IPS DF 6.9 (cell line): ENCODE measurements around the gene SMC4.
"Not testable (repeated sequence)": the region's sequence is repeated elsewhere in the genome, so short reads cannot be mapped to it uniquely, and the experiment has no call there.

Experiments used
- DNase-seq: peaks from one replicate; pipeline ENCODE4 v3.0.0-alpha.2; 2013; ENCODE audit warnings: low read depth, low spot score
- H3K27ac ChIP-seq: one replicate; pipeline ENCODE4 v1.5.1; 2013; ENCODE audit warnings: low read length, control low read depth
- H3K27me3 ChIP-seq: 2 replicates; pipeline ENCODE4 v1.6.1; 2013; ENCODE audit warnings: mild to moderate bottlenecking, low read length; ENCODE audit not compliant: control insufficient read depth, insufficient read depth
- H3K36me3 ChIP-seq: 2 replicates; pipeline ENCODE4 v1.6.1; 2013; ENCODE audit warnings: low read length; ENCODE audit not compliant: control insufficient read depth, insufficient read depth
- H3K4me1 ChIP-seq: 2 replicates; pipeline ENCODE4 v1.6.1; 2013; ENCODE audit warnings: low read length; ENCODE audit not compliant: control insufficient read depth, insufficient read depth
- H3K4me3 ChIP-seq: 2 replicates; pipeline ENCODE4 v1.5.1; 2013; ENCODE audit warnings: mild to moderate bottlenecking, low read length
- H3K9me3 ChIP-seq: 2 replicates; pipeline ENCODE4 v1.6.1; 2013; ENCODE audit warnings: low read length, inconsistent platforms; ENCODE audit not compliant: control insufficient read depth, insufficient read depth
- WGBS: extraction: QIAGEN DNeasy Blood & Tissue Kit; methylation state at CpG from one replicate; pipeline ENCODE4 v1.1.7; 2013; ENCODE audit warnings: mixed read lengths, missing lambda C conversion rate; ENCODE audit not compliant: insufficient read length, insufficient coverage; 5-methylcytosine and 5-hydroxymethylcytosine counted together

The SMC4 gene

GRCh38 chr3:160399125-160400029, at the start of gene SMC4, which contains the start of gene IFT80:
SMC4 (plus strand) TSS chr3:160399650; CDS start chr3:160400827, 1,177 bp downstream.
IFT80 (minus strand) TSS chr3:160399225; CDS start chr3:160384600, 14,625 bp downstream.
- H3K4me1 ChIP-seq: no peaks in the 10 kb centered on the region
- H3K27ac ChIP-seq: no peak within 1 kb of the TSS
- no peaks in the 10 kb centered on the region for H3K36me3 ChIP-seq
- no peaks in the 10 kb centered on the region for H3K9me3 ChIP-seq
- DNase-seq: peak; percentile 85
- peak within 1 kb of the TSS; percentile 79 for H3K4me3 ChIP-seq
- WGBS: no CpG with 5 or more reads among the region's 63 CpGs
- no peaks in the 10 kb centered on the region for H3K27me3 ChIP-seq

GRCh38 chr3:160355826-160356225, 43.6 kb upstream of the SMC4 start:
- Histone ChIP-seq H3K9me3 (no peaks in the 10 kb centered on the region), H3K27me3 (no peaks in the 10 kb centered on the region), H3K4me3 (no peak overlapping the region), H3K4me1 (no peaks in the 10 kb centered on the region), H3K36me3 (no peaks in the 10 kb centered on the region), H3K27ac (no peak overlapping the region)
- WGBS: no CpG with 5 or more reads among the region's 4 CpGs
- DNase-seq: no peak

- not testable (repeated sequence) for H3K36me3 ChIP-seq, H3K4me1 ChIP-seq, H3K9me3 ChIP-seq, H3K4me3 ChIP-seq, H3K27me3 ChIP-seq, DNase-seq, H3K27ac ChIP-seq
- no CpG with 5 or more reads among the region's 2 CpGs for WGBS
These were observed 36.6 kb upstream of the SMC4 start for GRCh38 chr3:160362896-160363295.

- DNase-seq: no peak
- H3K27ac ChIP-seq: no peak overlapping the region
- no peaks in the 10 kb centered on the region for H3K27me3 ChIP-seq
- H3K9me3 ChIP-seq: no peaks in the 10 kb centered on the region
- no peaks in the 10 kb centered on the region for H3K4me1 ChIP-seq
- no peak overlapping the region for H3K4me3 ChIP-seq
- no CpG with 5 or more reads among the region's 1 CpG for WGBS
- H3K36me3 ChIP-seq: no peaks in the 10 kb centered on the region
These were observed 33.5 kb upstream of the SMC4 start for GRCh38 chr3:160365869-160366522.

GRCh38 chr3:160368804-160369203, 30.6 kb upstream of the SMC4 start:
- Histone ChIP-seq H3K27ac (no peak overlapping the region), H3K9me3 (no peaks in the 10 kb centered on the region), H3K36me3 (no peaks in the 10 kb centered on the region), H3K27me3 (no peaks in the 10 kb centered on the region), H3K4me1 (no peaks in the 10 kb centered on the region), H3K4me3 (no peak overlapping the region)
- no peak for DNase-seq
- no CpG with 5 or more reads among the region's 2 CpGs for WGBS

- no peaks in the 10 kb centered on the region for H3K9me3 ChIP-seq
- H3K27ac ChIP-seq: no peak overlapping the region
- no peaks in the 10 kb centered on the region for H3K36me3 ChIP-seq
- no CpG with 5 or more reads among the region's 1 CpG for WGBS
- no peaks in the 10 kb centered on the region for H3K4me1 ChIP-seq
- H3K4me3 ChIP-seq: no peak overlapping the region
- H3K27me3 ChIP-seq: no peaks in the 10 kb centered on the region
- DNase-seq: no peak
These were observed 29.7 kb upstream of the SMC4 start for GRCh38 chr3:160369784-160370183.

- Histone ChIP-seq H3K4me1 (no peaks in the 10 kb centered on the region), H3K4me3 (no peak overlapping the region), H3K9me3 (no peaks in the 10 kb centered on the region), H3K36me3 (no peaks in the 10 kb centered on the region), H3K27ac (no peak overlapping the region), H3K27me3 (no peaks in the 10 kb centered on the region)
- no peak for DNase-seq
- WGBS: no CpG with 5 or more reads among the region's 6 CpGs
These were observed 28.2 kb upstream of the SMC4 start for GRCh38 chr3:160370987-160371857.

- H3K27ac ChIP-seq: no peak overlapping the region
- no peaks in the 10 kb centered on the region for H3K36me3 ChIP-seq
- DNase-seq: no peak
- H3K4me3 ChIP-seq: no peak overlapping the region
- no peaks in the 10 kb centered on the region for H3K9me3 ChIP-seq
- H3K4me1 ChIP-seq: no peaks in the 10 kb centered on the region
- H3K27me3 ChIP-seq: no peaks in the 10 kb centered on the region
These were observed 26.7 kb upstream of the SMC4 start for GRCh38 chr3:160372780-160373179.

GRCh38 chr3:160373655-160374054, 25.8 kb upstream of the SMC4 start:
- H3K27ac ChIP-seq: no peak overlapping the region
- H3K27me3 ChIP-seq: no peaks in the 10 kb centered on the region
- no peak for DNase-seq
- WGBS: no CpG with 5 or more reads among the region's 2 CpGs
- H3K9me3 ChIP-seq: no peaks in the 10 kb centered on the region
- H3K36me3 ChIP-seq: no peaks in the 10 kb centered on the region
- no peak overlapping the region for H3K4me3 ChIP-seq
- H3K4me1 ChIP-seq: no peaks in the 10 kb centered on the region

GRCh38 chr3:160374472-160374871, 25.0 kb upstream of the SMC4 start:
- Histone ChIP-seq H3K36me3 (no peaks in the 10 kb centered on the region), H3K4me1 (no peaks in the 10 kb centered on the region), H3K27ac (no peak overlapping the region), H3K4me3 (no peak overlapping the region), H3K9me3 (no peaks in the 10 kb centered on the region), H3K27me3 (no peaks in the 10 kb centered on the region)
- DNase-seq: no peak
- WGBS: no CpG with 5 or more reads among the region's 2 CpGs
